SU-DHL-6 (cell line): ENCODE data around the gene GPR161.

Experiments
- H2AFZ ChIP-seq: fragments of 200-600 bp; sonication (generic); 2 replicates; pipeline ENCODE4 v1.6.1; 2014; ENCODE audit warnings: low read depth, mild to moderate bottlenecking, moderate library complexity, mixed read lengths, antibody characterized with exemption, low read length; ENCODE audit not compliant: severe bottlenecking
- H3F3A ChIP-seq: fragments of 200-600 bp; shearing (Covaris generic); 2 replicates; pipeline ENCODE4 v1.6.0; 2016; ENCODE audit warnings: antibody characterized with exemption, mild to moderate bottlenecking; ENCODE audit not compliant: insufficient read depth
- H3K27ac ChIP-seq: fragments of 200-600 bp; sonication (generic); 2 replicates; pipeline ENCODE4 v1.5.1; 2016; ENCODE audit warnings: low read depth, mild to moderate bottlenecking, low read length, moderate library complexity, mixed read lengths
- H3K27me3 ChIP-seq: fragments of 200-600 bp; sonication (generic), shearing (Covaris generic); 2 replicates; pipeline ENCODE4 v1.6.0; 2014; ENCODE audit warnings: mild to moderate bottlenecking, low read length
- H3K36me3 ChIP-seq: fragments of 200-600 bp; sonication (generic); 2 replicates; pipeline ENCODE4 v1.6.1; 2014; ENCODE audit warnings: mild to moderate bottlenecking, low read length, mixed read lengths
- H3K4me2 ChIP-seq: fragments of 300-600, 200-600 bp; shearing (Covaris generic), sonication (generic); 2 replicates; pipeline ENCODE4 v1.6.0; 2014; ENCODE audit warnings: low read length, low read depth, mild to moderate bottlenecking; ENCODE audit not compliant: poor library complexity, severe bottlenecking
- H3K4me3 ChIP-seq: fragments of 200-600 bp; sonication (generic); 2 replicates; pipeline ENCODE4 v1.5.1; 2014; ENCODE audit warnings: antibody characterized with exemption, low read length, mild to moderate bottlenecking, mixed read lengths; ENCODE audit not compliant: insufficient read depth, poor library complexity, severe bottlenecking
- H3K79me2 ChIP-seq: fragments of 200-600 bp; sonication (generic); 2 replicates; pipeline ENCODE4 v1.6.1; 2014; ENCODE audit warnings: mild to moderate bottlenecking, low read length, moderate library complexity; ENCODE audit not compliant: insufficient read depth
- H3K9ac ChIP-seq: fragments of 200-600 bp; sonication (generic); 2 replicates; pipeline ENCODE4 v1.7.0; 2014; ENCODE audit warnings: mild to moderate bottlenecking, low read length
- H3K9me2 ChIP-seq: fragments of 200-600 bp; sonication (generic); replicated peaks from 2 replicates; pipeline ENCODE4 v1.6.1; 2014; ENCODE audit warnings: low read length; ENCODE audit not compliant: insufficient read depth
- H3K9me3 ChIP-seq: fragments of 200-600 bp; sonication (generic); 2 replicates; pipeline ENCODE4 v1.6.1; 2014; ENCODE audit warnings: low read length, mixed read lengths; ENCODE audit not compliant: insufficient read depth
- H4K20me1 ChIP-seq: fragments of 200-600 bp; sonication (generic); 2 replicates; pipeline ENCODE4 v1.6.1; 2014; ENCODE audit warnings: low read depth, mild to moderate bottlenecking, antibody characterized with exemption, low read length, moderate library complexity, mixed read lengths
- CTCF ChIP-seq: fragments of 200-600 bp; sonication (generic); IDR thresholded peaks from one replicate; pipeline ENCODE4 v1.5.1; 2017; ENCODE audit warnings: antibody characterized with exemption, mild to moderate bottlenecking, low read length, moderate library complexity; ENCODE audit not compliant: insufficient read depth, poor library complexity, severe bottlenecking
- EZH2phosphoT487 ChIP-seq: fragments of 200-600 bp; sonication (generic), shearing (Covaris generic); conservative IDR thresholded peaks from 2 replicates; pipeline ENCODE4 v1.6.1; 2018; ENCODE audit warnings: mild to moderate bottlenecking, antibody characterized with exemption, low read length, moderate library complexity, mixed read lengths

Gene GPR161

GRCh38 chr1:168141871-168142385 is 5.2 kb upstream of the GPR161 start:
- no peak overlapping the region for H3K4me3 ChIP-seq
- H3K9me3 ChIP-seq: no peaks in the 10 kb centered on the region
- no peaks in the 10 kb centered on the region for H3K9me2 ChIP-seq
- no peak overlapping the region for H2AFZ ChIP-seq
- no peak overlapping the region for H3K9ac ChIP-seq
- no peak for TF ChIP-seq CTCF
- no peak for TF ChIP-seq EZH2phosphoT487
- H4K20me1 ChIP-seq: no peaks in the 10 kb centered on the region
- no peaks in the 10 kb centered on the region; the same call in 1 of the 2 replicates for H3K27me3 ChIP-seq
- no peak overlapping the region for H3K27ac ChIP-seq
- H3K36me3 ChIP-seq: no peaks in the 10 kb centered on the region
- peaks cover 6% of the 10 kb centered on the region; the same call in 1 of the 2 replicates for H3F3A ChIP-seq
- no peak overlapping the region for H3K4me2 ChIP-seq
- no peaks in the 10 kb centered on the region for H3K79me2 ChIP-seq

GRCh38 chr1:168139070-168139469 is 2.3 kb upstream of the GPR161 start:
- Histone ChIP-seq H3K4me2 (no peak overlapping the region), H3K27ac (no peak overlapping the region), H3K9me3 (no peaks in the 10 kb centered on the region), H4K20me1 (no peaks in the 10 kb centered on the region), H3K9me2 (no peaks in the 10 kb centered on the region), H3K36me3 (no peaks in the 10 kb centered on the region), H3K9ac (no peak overlapping the region), H2AFZ (no peak overlapping the region), H3K4me3 (no peak overlapping the region), H3K27me3 (no peaks in the 10 kb centered on the region; the same call in 1 of the 2 replicates), H3F3A (peaks cover 6% of the 10 kb centered on the region; the same call in 1 of the 2 replicates), H3K79me2 (no peaks in the 10 kb centered on the region)
- TF ChIP-seq EZH2phosphoT487: no peak
- TF ChIP-seq CTCF: no peak

GRCh38 chr1:168138134-168138533 is 1.4 kb upstream of the GPR161 start:
- Histone ChIP-seq H3K9ac (no peak overlapping the region), H2AFZ (no peak overlapping the region), H3F3A (peaks cover 6% of the 10 kb centered on the region; the same call in 1 of the 2 replicates), H4K20me1 (no peaks in the 10 kb centered on the region), H3K79me2 (no peaks in the 10 kb centered on the region), H3K27me3 (no peaks in the 10 kb centered on the region; the same call in 1 of the 2 replicates), H3K9me3 (no peaks in the 10 kb centered on the region), H3K4me2 (no peak overlapping the region), H3K4me3 (no peak overlapping the region), H3K36me3 (no peaks in the 10 kb centered on the region), H3K9me2 (no peaks in the 10 kb centered on the region), H3K27ac (no peak overlapping the region)
- no peak for TF ChIP-seq EZH2phosphoT487
- TF ChIP-seq CTCF: no peak

GRCh38 chr1:168137515-168137821 is 738 bp upstream of the GPR161 start:
- no peaks in the 10 kb centered on the region for H3K9me3 ChIP-seq
- peaks cover 6% of the 10 kb centered on the region; the same call in 1 of the 2 replicates for H3F3A ChIP-seq
- peak overlapping the region; percentile 88 for H2AFZ ChIP-seq
- peak overlapping the region; percentile 61 for H3K4me2 ChIP-seq
- H3K9ac ChIP-seq: no peak overlapping the region
- TF ChIP-seq CTCF (no peak), EZH2phosphoT487 (no peak)
- H3K27ac ChIP-seq: no peak overlapping the region
- H3K36me3 ChIP-seq: no peaks in the 10 kb centered on the region
- H3K9me2 ChIP-seq: no peaks in the 10 kb centered on the region
- H3K27me3 ChIP-seq: no peaks in the 10 kb centered on the region; the same call in 1 of the 2 replicates
- no peaks in the 10 kb centered on the region for H3K79me2 ChIP-seq
- no peak overlapping the region for H3K4me3 ChIP-seq
- no peaks in the 10 kb centered on the region for H4K20me1 ChIP-seq
